ENCODE results near the gene MAPKAPK5.
"Not testable (repeated sequence)": the region's sequence is repeated elsewhere in the genome, so short reads cannot be mapped to it uniquely, and the experiment has no call there.

MAPKAPK5 gene, protein sequence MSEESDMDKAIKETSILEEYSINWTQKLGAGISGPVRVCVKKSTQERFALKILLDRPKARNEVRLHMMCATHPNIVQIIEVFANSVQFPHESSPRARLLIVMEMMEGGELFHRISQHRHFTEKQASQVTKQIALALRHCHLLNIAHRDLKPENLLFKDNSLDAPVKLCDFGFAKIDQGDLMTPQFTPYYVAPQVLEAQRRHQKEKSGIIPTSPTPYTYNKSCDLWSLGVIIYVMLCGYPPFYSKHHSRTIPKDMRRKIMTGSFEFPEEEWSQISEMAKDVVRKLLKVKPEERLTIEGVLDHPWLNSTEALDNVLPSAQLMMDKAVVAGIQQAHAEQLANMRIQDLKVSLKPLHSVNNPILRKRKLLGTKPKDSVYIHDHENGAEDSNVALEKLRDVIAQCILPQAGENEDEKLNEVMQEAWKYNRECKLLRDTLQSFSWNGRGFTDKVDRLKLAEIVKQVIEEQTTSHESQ
- total RNA-seq, result 59.9 to 67.3 reads per million in 2 donors

GRCh38 chr12:111841750-111842555, at the start of gene MAPKAPK5:
MAPKAPK5 (plus strand) TSS chr12:111842228; CDS start chr12:111842734, 506 bp downstream.
- DNase-seq, result peak; percentile 85 to 97 (median 96)

- no peak for DNase-seq
These were observed 49.2 kb upstream of the MAPKAPK5 start for GRCh38 chr12:111792856-111793235.

DNA sequence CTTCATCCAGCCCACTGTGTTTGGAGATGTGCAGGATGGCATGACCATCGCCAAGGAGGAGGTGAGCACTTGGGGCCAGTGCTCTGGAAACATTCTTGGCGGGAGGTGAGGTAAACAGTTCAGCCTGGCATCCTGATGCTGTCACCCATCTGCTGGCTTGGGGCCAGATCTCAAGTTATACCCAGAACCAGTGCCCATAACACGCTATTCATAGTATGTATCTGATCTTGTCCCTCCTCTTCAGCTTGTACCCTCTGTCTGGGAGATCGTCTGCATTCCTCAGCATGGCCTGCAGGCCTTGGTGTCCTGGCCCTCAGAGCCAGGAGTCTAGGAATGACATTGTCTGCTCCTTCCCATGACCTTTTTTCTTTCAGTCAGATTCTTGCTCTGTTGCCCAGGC, 43.8 kb upstream of the MAPKAPK5 start:
- DNase-seq, result no peak

DNA sequence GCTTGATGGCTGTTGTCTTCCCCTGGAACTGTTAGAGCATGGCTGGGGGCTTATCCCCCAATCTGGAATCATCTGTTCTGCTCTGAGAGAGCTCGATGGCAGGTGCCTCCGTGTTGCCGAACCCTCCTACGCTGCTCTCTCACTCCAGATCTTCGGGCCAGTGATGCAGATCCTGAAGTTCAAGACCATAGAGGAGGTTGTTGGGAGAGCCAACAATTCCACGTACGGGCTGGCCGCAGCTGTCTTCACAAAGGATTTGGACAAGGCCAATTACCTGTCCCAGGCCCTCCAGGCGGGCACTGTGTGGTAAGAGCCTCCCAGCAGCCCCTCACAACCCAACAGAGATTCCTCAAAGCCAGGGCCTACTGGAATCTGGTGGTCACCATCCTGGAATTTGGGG, 42.3 kb upstream of the MAPKAPK5 start:
- no peak for DNase-seq

- DNase-seq, result no peak
These were observed 38.9 kb upstream of the MAPKAPK5 start for GRCh38 chr12:111803038-111803626.

- no peak for DNase-seq
These were observed 38.2 kb upstream of the MAPKAPK5 start for GRCh38 chr12:111803851-111804250.

DNA sequence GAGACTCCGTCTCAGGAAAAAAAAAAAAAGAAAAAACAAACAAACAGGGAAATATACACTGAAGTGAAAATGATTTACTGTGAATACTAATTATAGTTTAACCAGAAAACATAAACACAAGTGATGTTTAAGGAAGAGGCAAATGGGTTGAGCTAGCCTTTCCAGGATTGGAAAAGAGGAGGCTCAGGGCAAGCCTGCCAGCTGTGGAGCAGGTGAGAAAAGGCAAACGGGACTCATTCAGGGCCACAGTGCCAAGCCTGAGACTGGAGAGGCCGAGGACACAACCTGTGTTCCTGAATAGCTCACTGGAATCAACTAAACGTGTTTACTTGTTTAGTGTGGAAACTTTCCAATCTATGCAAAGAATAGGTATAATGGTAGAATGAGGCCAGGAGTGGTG, 35.7 kb upstream of the MAPKAPK5 start:
- no peak for DNase-seq

GRCh38 chr12:111807232-111807631, 34.8 kb upstream of the MAPKAPK5 start:
- DNase-seq, result no peak

DNA sequence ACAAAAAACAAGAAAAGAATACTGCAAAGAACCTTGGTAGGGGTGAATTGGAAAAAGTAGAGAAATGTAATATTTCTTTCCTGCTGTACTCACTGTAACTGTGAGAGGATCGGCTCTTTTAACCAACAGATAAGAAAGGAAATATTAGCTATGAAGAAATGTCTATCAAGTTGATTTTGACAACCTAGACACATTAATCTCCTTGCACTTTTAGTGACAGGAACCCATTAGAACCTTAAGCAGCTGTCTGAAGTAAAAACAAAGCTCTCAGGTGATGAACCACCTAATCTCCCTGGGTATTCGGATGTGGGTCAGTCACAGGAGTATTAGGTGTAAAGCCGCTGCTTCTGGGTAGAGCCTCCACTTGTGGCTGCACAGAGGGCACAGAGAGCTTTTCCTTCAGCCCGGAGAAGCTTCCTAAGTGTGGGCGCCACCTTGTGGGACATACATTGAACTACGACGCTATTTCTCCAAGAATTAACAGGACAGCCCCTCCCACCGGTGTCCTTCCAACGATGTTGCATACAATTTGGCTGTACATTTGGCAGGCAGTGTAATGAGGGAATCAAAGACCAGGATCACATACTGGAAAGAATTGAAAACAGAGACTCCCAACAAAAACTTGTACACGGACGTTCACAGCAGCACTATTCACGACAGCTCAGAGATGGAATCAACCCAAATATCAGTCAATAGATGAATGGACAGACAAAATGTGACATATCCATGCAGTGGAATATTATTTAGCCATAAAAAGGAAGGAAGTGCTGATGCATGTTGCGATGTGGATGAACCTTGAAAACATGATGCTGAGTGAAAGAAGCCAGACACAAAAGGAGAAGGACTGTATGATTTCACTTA, 28.9 kb upstream of the MAPKAPK5 start:
- peak in 4 of 5 experiments; percentile 30 to 78 (median 40) for DNase-seq

DNA sequence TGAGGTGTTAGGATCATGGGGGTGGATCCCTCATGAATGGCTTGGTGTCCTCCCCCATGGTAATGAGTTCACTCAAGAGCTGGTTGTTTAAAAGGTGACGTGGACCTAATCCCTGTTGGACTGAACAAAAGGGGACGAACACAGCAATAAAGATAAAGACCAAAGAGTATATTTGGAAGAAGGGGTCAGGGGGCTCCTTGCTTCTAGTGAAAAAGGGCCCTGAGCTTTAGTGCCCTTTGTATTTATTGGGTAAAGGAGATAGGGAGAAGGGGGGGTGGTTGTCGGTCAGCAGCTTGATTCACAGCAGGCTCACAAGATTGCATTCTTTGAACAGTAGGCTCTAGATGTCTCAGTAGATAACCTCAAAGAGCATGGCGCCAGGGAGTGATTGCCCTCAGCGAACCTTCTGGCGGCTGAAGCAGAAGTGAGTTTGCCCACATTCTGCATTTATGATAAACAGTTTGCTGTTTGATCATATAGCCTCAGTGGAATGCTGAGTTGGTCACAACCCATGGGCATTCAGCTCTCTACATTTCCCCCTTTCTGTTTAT, 25.9 kb upstream of the MAPKAPK5 start:
- no peak for DNase-seq

GRCh38 chr12:111816898-111817297, 25.1 kb upstream of the MAPKAPK5 start:
- DNase-seq, result not testable (repeated sequence)

- DNase-seq, result no peak
These were observed 23.7 kb upstream of the MAPKAPK5 start for GRCh38 chr12:111818340-111818739.

DNA sequence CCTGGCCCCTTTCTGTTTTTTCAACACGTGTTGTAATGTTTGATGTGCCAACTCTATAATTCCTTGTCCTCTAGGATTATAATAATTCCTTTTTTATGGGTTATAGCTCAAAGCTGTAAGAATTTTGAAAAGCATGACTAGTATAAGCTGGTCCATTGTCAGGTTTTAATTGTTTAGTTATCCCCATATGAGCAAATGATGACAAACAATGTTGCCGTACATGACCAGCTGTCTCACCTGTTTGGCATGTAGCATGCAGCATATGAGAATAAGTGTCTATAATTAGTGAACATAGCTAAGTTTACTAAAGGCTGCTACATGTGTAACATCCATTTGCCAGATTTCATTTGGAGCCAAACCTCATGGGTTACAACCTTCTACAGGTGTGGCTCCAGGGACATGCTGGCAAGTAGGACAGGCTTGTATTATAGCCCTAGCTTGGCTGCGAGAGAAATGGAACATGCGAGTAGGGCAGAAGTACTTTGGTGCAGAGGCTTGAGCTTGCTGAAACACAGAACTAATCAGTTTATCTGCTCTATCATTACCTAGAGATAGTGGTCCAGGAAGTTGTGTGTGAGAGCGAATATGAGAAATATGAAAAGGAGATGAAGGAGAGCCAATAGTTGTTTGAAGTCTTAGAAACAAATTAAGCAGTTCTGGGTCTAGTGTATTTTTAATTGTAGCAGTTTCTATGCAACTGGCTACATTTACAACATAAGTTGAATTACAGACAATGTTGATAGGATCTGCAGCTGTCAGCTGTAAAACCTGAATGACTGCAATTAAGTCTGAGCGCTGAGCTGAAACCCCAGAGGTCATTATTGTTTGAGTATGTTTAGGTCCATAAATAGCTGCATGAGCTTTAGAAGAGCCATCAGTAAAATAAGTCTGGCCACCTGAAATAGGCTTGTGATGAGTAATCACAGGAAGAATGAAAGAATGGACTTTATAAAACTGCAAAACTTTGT, 22.6 kb upstream of the MAPKAPK5 start:
- no peak for DNase-seq

GRCh38 chr12:111820828-111821227, 21.2 kb upstream of the MAPKAPK5 start:
- DNase-seq, result not testable (repeated sequence)

DNA sequence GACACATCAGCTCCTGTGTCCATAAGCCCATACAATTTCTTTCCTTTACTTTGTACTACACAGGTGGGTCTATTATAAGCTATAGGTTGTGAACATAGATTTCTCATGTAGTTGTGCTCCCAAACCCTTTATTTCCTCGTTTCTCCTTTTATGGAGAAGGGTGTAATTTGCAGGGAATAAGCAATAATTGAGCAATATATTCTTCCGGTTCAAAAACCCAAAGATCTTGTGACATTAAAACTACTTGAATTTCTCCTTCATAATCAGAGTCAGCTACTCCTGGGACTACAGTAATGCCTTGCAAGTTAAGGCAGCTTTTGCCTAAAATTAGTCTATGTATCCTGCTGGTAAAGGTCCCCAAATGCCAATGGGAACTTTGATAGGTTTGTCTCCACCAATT, 19.1 kb upstream of the MAPKAPK5 start:
- no peak for DNase-seq

GRCh38 chr12:111823891-111824290, 18.1 kb upstream of the MAPKAPK5 start:
- no peak for DNase-seq

- peak in 1 of 5 experiments; percentile 30 for DNase-seq
These were observed 17.7 kb upstream of the MAPKAPK5 start for GRCh38 chr12:111824312-111824711.

DNA sequence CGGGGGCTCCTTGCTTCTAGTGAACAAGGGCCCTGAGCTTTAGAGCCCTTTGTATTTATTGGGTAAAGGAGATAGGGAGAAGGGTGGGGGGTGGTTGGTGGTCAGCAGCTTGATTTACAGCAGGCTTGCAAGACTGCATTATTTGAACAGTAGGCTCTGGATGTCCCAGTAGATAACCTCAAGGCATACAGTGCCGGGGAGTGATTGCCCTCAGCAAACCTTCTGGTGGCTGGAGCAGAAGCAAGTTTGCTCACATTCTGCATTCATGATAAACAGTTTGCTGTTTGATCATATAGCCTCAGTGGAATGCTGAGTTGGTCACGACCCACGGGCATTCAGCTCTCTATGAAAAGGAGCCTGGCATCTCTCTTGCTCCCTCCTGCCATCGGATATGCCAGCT, 16.5 kb upstream of the MAPKAPK5 start:
- no peak for DNase-seq

- no peak for DNase-seq
These were observed 15.7 kb upstream of the MAPKAPK5 start for GRCh38 chr12:111826316-111826715.

GRCh38 chr12:111826992-111827391, 15.0 kb upstream of the MAPKAPK5 start:
- DNase-seq, result no peak

DNA sequence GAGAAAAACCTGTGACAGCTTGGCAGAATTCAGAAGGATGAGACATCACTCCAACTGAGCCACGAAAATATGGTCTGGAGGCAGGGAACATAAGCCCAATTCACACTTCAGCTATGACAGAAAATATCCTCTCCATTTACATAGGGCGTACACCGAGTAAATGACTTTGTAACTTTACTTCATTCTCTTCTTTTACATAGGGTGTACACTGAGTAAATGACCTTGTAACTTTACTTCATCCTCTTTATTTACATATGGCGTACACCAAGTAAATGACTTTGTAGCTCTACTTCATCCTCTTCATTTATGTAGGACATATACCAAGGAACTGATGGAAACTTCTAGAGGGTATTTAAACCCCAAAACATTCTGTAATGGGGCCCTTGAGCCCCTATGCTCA, 14.1 kb upstream of the MAPKAPK5 start:
- DNase-seq, result no peak

Measured in T-helper 2 cell (primary cell).